A673 (cell line): ENCODE measurements around the gene ATP23. TPM values are rescaled to one million over a fixed set of nuclear protein-coding genes. Genes with fewer than 3 reads are reported as not detected.

Experiments used
- BruUV-seq: library from RNA; stranded (reverse); fragments of 400-500 nt; replicated peaks from 2 replicates; lab custom pipeline; 2021; lab: Mats Ljungman, UMichigan
- CTCF ChIA-PET: fragments of 300-600 bp; sonication (Branson Sonifier 250); formaldehyde crosslinking; loops from one replicate; lab custom pipeline; 2022; ENCODE audit warnings: antibody characterized with exemption; lab: Charles Lee
- POLR2A ChIA-PET: fragments of 300-600 bp; sonication (Branson Sonifier 250); formaldehyde crosslinking; loops from one replicate; lab custom pipeline; 2022; ENCODE audit warnings: antibody characterized with exemption; ENCODE audit not compliant: low non-redundant PET; lab: Charles Lee
- DNase-seq: peaks from one replicate; pipeline ENCODE4 v3.0.0-alpha.2; 2015; ENCODE audit warnings: low spot score
- H3K27ac ChIP-seq: fragments of 200-600 bp; sonication (generic); 2 replicates; pipeline ENCODE4 v1.5.1; 2016; ENCODE audit warnings: mixed run types, low read depth, mild to moderate bottlenecking, mixed read lengths, antibody characterized with exemption, low read length; ENCODE audit not compliant: poor library complexity, severe bottlenecking
- H3K27me3 ChIP-seq: fragments of 200-600 bp; sonication (generic); replicated peaks from 2 replicates; pipeline ENCODE4 v1.6.1; 2017; ENCODE audit warnings: mixed run types, low read depth, mild to moderate bottlenecking, mixed read lengths, antibody characterized with exemption, low read length; ENCODE audit not compliant: insufficient read depth, poor library complexity
- H3K36me3 ChIP-seq: fragments of 200-600 bp; sonication (generic); 2 replicates; pipeline ENCODE4 v1.6.1; 2016; ENCODE audit warnings: mixed run types, mild to moderate bottlenecking, mixed read lengths, antibody characterized with exemption, low read length; ENCODE audit not compliant: insufficient read depth, poor library complexity, severe bottlenecking
- H3K4me1 ChIP-seq: fragments of 200-600 bp; sonication (generic); 2 replicates; pipeline ENCODE4 v1.6.1; 2017; ENCODE audit warnings: mixed run types, mild to moderate bottlenecking, mixed read lengths, antibody characterized with exemption, low read length; ENCODE audit not compliant: insufficient read depth, poor library complexity, severe bottlenecking
- H3K4me3 ChIP-seq: fragments of 200-600 bp; sonication (generic); 2 replicates; pipeline ENCODE4 v1.5.1; 2016; ENCODE audit warnings: low read depth, mixed run types, mild to moderate bottlenecking, mixed read lengths, low read length; ENCODE audit not compliant: poor library complexity, severe bottlenecking
- H3K9me3 ChIP-seq: fragments of 200-600 bp; sonication (generic); 2 replicates; pipeline ENCODE4 v1.6.1; 2016; ENCODE audit warnings: mixed run types, low read depth, mild to moderate bottlenecking, mixed read lengths, antibody characterized with exemption, low read length; ENCODE audit not compliant: poor library complexity, severe bottlenecking
- EZH2 ChIP-seq: fragments of 200-600 bp; sonication (generic); IDR thresholded peaks from 2 replicates; pipeline ENCODE4 v1.6.1; 2017; ENCODE audit warnings: borderline replicate concordance, low read depth, mild to moderate bottlenecking, mixed read lengths, antibody characterized with exemption, low read length; ENCODE audit not compliant: poor library complexity, severe bottlenecking
- intact Hi-C: fragments of 100-400 bp; cut with micrococcal nuclease; formaldehyde crosslinking; loops from one replicate; pipeline ENCODE4 v1.10.0; 2022; ENCODE audit not compliant: unreplicated experiment
- total RNA-seq: library from RNA; stranded (reverse); gene quantifications from 2 replicates; pipeline ENCODE4 v1.2.3, GENCODE V29; 2021
- TF ChIP-seq, protein P1 (sequence below): fragments of 300-800, 200-600 bp; sonication (generic); conservative IDR thresholded peaks from 2 replicates; pipeline ENCODE4 v1.5.1; 2017; ENCODE audit warnings: low read depth, mild to moderate bottlenecking, antibody characterized with exemption, low read length, moderate library complexity, mixed read lengths

The ATP23 gene
- total RNA-seq, 1 experiment from 2014 or later: 7.7 TPM

DNA sequence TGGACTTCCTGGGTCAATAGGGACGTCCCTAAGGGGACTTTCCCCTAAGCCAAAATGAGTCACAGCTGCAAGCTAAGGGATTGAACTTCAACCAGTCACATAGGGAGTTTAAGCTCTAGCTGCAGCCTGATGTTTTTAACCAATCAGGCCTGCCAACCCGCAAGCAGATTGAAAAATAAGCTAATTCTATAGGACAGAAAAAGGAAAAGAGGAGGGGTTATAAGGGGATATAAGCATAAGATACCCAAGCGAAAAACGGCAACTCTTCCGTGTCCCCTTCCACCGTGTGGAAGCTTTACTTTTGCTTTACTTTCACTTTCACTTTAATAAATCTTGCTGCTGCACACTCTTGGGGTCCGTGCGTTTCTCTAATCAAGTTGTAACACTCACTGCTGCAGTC lies 24.4 kb downstream of the ATP23 start:
- Histone ChIP-seq H3K4me3 (no peak overlapping the region), H3K27me3 (no peaks in the 10 kb centered on the region), H3K36me3 (no peaks in the 10 kb centered on the region), H3K9me3 (no peaks in the 10 kb centered on the region), H3K4me1 (no peaks in the 10 kb centered on the region), H3K27ac (no peak overlapping the region)
- BruUV-seq: no TSS peak
- intact Hi-C loops: no loop called here
- no peak for TF ChIP-seq EZH2
- TF ChIP-seq, protein P1, sequence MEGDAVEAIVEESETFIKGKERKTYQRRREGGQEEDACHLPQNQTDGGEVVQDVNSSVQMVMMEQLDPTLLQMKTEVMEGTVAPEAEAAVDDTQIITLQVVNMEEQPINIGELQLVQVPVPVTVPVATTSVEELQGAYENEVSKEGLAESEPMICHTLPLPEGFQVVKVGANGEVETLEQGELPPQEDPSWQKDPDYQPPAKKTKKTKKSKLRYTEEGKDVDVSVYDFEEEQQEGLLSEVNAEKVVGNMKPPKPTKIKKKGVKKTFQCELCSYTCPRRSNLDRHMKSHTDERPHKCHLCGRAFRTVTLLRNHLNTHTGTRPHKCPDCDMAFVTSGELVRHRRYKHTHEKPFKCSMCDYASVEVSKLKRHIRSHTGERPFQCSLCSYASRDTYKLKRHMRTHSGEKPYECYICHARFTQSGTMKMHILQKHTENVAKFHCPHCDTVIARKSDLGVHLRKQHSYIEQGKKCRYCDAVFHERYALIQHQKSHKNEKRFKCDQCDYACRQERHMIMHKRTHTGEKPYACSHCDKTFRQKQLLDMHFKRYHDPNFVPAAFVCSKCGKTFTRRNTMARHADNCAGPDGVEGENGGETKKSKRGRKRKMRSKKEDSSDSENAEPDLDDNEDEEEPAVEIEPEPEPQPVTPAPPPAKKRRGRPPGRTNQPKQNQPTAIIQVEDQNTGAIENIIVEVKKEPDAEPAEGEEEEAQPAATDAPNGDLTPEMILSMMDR: no peak
- POLR2A ChIA-PET: no interaction called here
- CTCF ChIA-PET: no interaction called here
- no peak for DNase-seq

DNA sequence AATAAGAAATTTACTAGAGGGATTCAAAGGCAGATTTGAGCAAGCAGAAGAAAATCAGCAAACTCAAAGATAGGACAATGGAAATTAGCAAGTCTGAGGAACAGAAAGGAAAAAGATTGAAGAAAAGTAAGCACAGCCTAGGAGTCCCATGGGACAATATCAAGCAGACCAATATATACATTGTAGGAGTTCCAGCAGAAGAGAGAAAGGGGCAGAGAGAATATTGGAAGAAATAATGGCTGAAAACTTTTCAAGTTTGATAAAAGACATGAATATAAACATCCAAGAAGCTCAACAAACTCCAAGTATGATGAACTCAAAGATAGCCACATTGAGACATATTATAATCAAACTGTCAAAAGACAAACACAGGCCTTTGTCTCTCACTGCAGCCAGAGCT lies 25.2 kb downstream of the ATP23 start:
- no peak overlapping the region for H3K27ac ChIP-seq
- DNase-seq: no peak
- no peaks in the 10 kb centered on the region for H3K27me3 ChIP-seq
- POLR2A ChIA-PET: no interaction called here
- H3K4me3 ChIP-seq: no peak overlapping the region
- BruUV-seq: no TSS peak
- no peaks in the 10 kb centered on the region for H3K36me3 ChIP-seq
- H3K4me1 ChIP-seq: no peaks in the 10 kb centered on the region
- TF ChIP-seq EZH2: no peak
- TF ChIP-seq, protein P1: no peak
- H3K9me3 ChIP-seq: no peaks in the 10 kb centered on the region
- intact Hi-C loops: no loop called here
- CTCF ChIA-PET: no interaction called here

DNA sequence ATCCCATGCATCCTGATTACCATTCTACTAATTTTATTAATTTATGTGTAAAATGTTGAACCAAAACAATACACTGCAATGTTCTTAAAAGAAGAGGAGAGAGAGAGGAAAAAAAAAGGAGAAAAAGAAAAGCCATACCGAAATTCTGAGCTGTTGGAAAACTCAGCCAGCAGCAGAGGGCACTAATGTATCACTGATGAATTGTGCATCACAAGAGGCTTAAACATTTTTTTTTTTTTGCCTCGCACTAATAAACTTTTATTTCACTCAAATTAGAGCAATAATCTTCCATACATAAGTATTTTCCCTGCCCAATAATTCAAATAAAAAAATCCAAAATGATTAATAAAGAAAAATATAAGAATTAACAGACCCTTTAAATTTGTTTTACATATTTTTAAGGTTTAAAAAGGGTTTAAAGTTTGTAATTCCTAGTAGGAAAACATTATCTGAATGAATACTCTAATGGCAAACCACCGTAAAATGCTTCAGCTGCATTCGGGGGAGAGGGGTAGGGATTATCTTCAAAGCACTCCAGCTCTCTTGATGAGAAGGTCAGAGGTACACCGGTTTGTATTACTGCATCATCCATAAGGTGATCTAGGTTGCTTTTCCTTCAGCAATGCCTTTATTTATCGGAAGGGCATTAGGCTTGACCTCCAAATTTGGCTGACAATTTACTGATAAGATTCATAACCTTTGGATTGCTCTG lies 41.9 kb downstream of the ATP23 start:
- no peaks in the 10 kb centered on the region for H3K27me3 ChIP-seq
- H3K4me1 ChIP-seq: no peaks in the 10 kb centered on the region
- intact Hi-C loops: loop anchor here (5.0 to 10.0 kb wide), 3 partner anchors 459 to 1184 kb away; no protein-coding TSS in a partner anchor
- TF ChIP-seq EZH2: no peak
- TF ChIP-seq, protein P1: peak; percentile 82
- ChIA-PET CTCF (interaction anchor here (0.8 to 1.3 kb wide), 4 partner anchors 9 to 1182 kb away, joined by 3 to 8 read pairs (median 4); no protein-coding TSS in a partner anchor), POLR2A (no interaction called here)
- no TSS peak for BruUV-seq
- no peak overlapping the region for H3K27ac ChIP-seq
- H3K36me3 ChIP-seq: no peaks in the 10 kb centered on the region
- no peaks in the 10 kb centered on the region for H3K9me3 ChIP-seq
- H3K4me3 ChIP-seq: no peak overlapping the region
- DNase-seq: peak; percentile 60
